IPS-15b (cell line): ENCODE results near the gene EFCAB12.
"Not testable (repeated sequence)": the region's sequence is repeated elsewhere in the genome, so short reads cannot be mapped to it uniquely, and the experiment has no call there.

Source experiments
- H3K27me3 ChIP-seq: one replicate; pipeline ENCODE4 v1.6.1; 2013; ENCODE audit warnings: low read length; ENCODE audit not compliant: control insufficient read depth, insufficient read depth
- H3K36me3 ChIP-seq: one replicate; pipeline ENCODE4 v1.6.1; 2013; ENCODE audit warnings: low read length; ENCODE audit not compliant: control insufficient read depth, insufficient read depth
- H3K4me1 ChIP-seq: one replicate; pipeline ENCODE4 v1.6.1; 2013; ENCODE audit warnings: mild to moderate bottlenecking, low read length; ENCODE audit not compliant: control insufficient read depth, insufficient read depth
- H3K4me3 ChIP-seq: one replicate; pipeline ENCODE4 v1.5.1; 2013; ENCODE audit warnings: low read depth, low read length
- H3K9ac ChIP-seq: one replicate; pipeline ENCODE4 v1.6.1; 2013; ENCODE audit warnings: low read depth, mild to moderate bottlenecking, low read length
- H3K9me3 ChIP-seq: one replicate; pipeline ENCODE4 v1.6.1; 2013; ENCODE audit warnings: mild to moderate bottlenecking, low read length; ENCODE audit not compliant: control insufficient read depth, insufficient read depth

The EFCAB12 gene

GRCh38 chr3:129402210-129402609, 26.2 kb downstream of the EFCAB12 start:
- H3K27me3 ChIP-seq = no peaks in the 10 kb centered on the region
- no peak overlapping the region for H3K4me3 ChIP-seq
- no peak overlapping the region for H3K9ac ChIP-seq
- H3K4me1 ChIP-seq = no peaks in the 10 kb centered on the region
- H3K36me3 ChIP-seq = no peaks in the 10 kb centered on the region
- no peaks in the 10 kb centered on the region for H3K9me3 ChIP-seq

DNA sequence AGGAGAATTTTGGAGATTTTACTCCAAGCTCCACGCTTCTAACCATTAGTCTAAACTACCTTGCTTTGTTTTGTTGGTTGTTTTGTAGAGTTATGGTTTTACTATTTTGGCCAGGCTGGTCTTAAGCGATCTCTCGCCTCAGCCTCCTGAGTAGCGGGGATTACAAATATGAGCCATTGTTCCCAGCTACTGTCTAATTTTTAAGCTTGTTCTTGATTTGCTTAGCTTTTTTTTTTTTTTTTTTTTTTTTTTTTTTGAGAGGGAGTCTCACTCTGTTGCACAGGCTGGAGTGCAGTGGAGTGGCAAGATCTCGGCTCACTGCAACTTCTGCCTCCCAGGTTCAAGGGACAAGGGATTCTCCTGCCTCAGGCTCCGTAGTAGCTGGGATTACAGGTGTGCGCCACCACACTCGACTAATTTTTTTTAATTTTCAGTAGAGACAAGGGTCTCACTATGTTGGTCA, 28.5 kb downstream of the EFCAB12 start:
- H3K4me1 ChIP-seq = no peaks in the 10 kb centered on the region
- no peaks in the 10 kb centered on the region for H3K9me3 ChIP-seq
- no peaks in the 10 kb centered on the region for H3K36me3 ChIP-seq
- H3K27me3 ChIP-seq = no peaks in the 10 kb centered on the region
- peak overlapping the region; percentile 48 for H3K9ac ChIP-seq
- H3K4me3 ChIP-seq = peak overlapping the region; percentile 85

GRCh38 chr3:129399145-129399894, 29.1 kb downstream of the EFCAB12 start:
- H3K4me3 ChIP-seq = peak overlapping the region; percentile 85
- H3K27me3 ChIP-seq = no peaks in the 10 kb centered on the region
- H3K9me3 ChIP-seq = no peaks in the 10 kb centered on the region
- H3K9ac ChIP-seq = peak overlapping the region; percentile 55
- H3K36me3 ChIP-seq = no peaks in the 10 kb centered on the region
- H3K4me1 ChIP-seq = no peaks in the 10 kb centered on the region

GRCh38 chr3:129398803-129399144, 29.7 kb downstream of the EFCAB12 start:
- Histone ChIP-seq H3K36me3 (no peaks in the 10 kb centered on the region), H3K4me3 (peak overlapping the region; percentile 85), H3K9me3 (no peaks in the 10 kb centered on the region), H3K4me1 (no peaks in the 10 kb centered on the region), H3K27me3 (no peaks in the 10 kb centered on the region), H3K9ac (peak overlapping the region; percentile 55)

- not testable (repeated sequence) for H3K9ac ChIP-seq, H3K4me3 ChIP-seq, H3K9me3 ChIP-seq, H3K4me1 ChIP-seq, H3K27me3 ChIP-seq
- H3K36me3 ChIP-seq = peaks cover 20% of the 10 kb centered on the region
Measured at GRCh38 chr3:129393760-129394564, 34.5 kb downstream of the EFCAB12 start.

GRCh38 chr3:129393271-129393670, 35.2 kb downstream of the EFCAB12 start:
- no peak overlapping the region for H3K9ac ChIP-seq
- H3K9me3 ChIP-seq = no peaks in the 10 kb centered on the region
- no peak overlapping the region for H3K4me3 ChIP-seq
- H3K27me3 ChIP-seq = no peaks in the 10 kb centered on the region
- H3K4me1 ChIP-seq = no peaks in the 10 kb centered on the region
- H3K36me3 ChIP-seq = peaks cover 20% of the 10 kb centered on the region

- H3K9me3 ChIP-seq, H3K4me1 ChIP-seq, H3K9ac ChIP-seq, H3K27me3 ChIP-seq, H3K4me3 ChIP-seq: not testable (repeated sequence)
- H3K36me3 ChIP-seq = peaks cover 20% of the 10 kb centered on the region
Measured at GRCh38 chr3:129392106-129392887, 36.1 kb downstream of the EFCAB12 start.

GRCh38 chr3:129391583-129391982, 36.9 kb downstream of the EFCAB12 start:
- H3K9me3 ChIP-seq, H3K4me1 ChIP-seq, H3K9ac ChIP-seq, H3K27me3 ChIP-seq, H3K4me3 ChIP-seq: not testable (repeated sequence)
- peaks cover 20% of the 10 kb centered on the region for H3K36me3 ChIP-seq

- Histone ChIP-seq H3K4me3 (no peak overlapping the region), H3K36me3 (peaks cover 20% of the 10 kb centered on the region), H3K9me3 (no peaks in the 10 kb centered on the region), H3K27me3 (no peaks in the 10 kb centered on the region), H3K4me1 (peaks cover 4% of the 10 kb centered on the region), H3K9ac (no peak overlapping the region)
Measured at GRCh38 chr3:129389572-129389937, 38.9 kb downstream of the EFCAB12 start.

DNA sequence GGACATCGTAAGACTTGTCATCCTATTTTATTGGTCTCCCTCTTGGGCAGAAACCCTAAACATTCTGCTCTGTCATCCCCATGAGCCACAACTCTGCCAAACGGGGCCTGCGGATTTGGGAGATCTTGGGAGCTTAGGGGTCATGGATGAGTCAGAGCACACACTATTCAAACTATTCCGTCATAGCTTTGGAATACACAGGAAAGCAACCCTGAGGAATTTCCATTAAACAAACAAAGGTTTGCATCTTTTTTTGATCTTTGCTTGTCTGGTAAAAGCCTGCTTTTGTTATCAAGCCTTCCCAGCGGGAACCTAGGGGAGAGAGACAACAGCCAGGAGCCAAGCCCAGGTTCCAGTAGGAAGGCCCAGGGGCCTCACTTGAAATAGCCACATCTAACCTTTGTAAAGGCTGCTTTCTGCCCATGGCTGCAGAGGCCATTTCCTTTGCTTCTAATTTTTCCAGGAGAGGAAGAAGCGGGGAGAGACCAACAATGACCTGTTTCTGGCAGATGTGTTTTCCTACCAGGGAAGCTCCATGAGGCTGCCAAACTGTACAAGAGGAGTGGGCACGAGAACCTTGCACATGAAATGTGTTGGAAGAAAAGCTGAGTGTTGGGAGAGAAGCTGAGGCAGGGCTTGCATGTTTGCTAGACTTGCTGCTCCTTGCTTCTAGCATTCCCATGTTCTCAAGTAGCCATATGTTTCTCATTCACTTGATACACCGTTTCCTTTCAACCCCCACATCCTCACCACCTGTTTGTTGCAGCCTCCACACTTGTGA, 39.5 kb downstream of the EFCAB12 start:
- not testable (repeated sequence) for H3K9ac ChIP-seq, H3K4me3 ChIP-seq, H3K9me3 ChIP-seq, H3K4me1 ChIP-seq, H3K27me3 ChIP-seq
- H3K36me3 ChIP-seq = peaks cover 20% of the 10 kb centered on the region

- Histone ChIP-seq H3K27me3 (no peaks in the 10 kb centered on the region), H3K9ac (no peak overlapping the region), H3K9me3 (no peaks in the 10 kb centered on the region), H3K4me1 (peaks cover 4% of the 10 kb centered on the region), H3K4me3 (no peak overlapping the region), H3K36me3 (peaks cover 14% of the 10 kb centered on the region)
Measured at GRCh38 chr3:129387487-129387886, 40.9 kb downstream of the EFCAB12 start.
